IMR-90 (cell line): ENCODE data around the gene FMN1. TPM values are rescaled to one million over a fixed set of nuclear protein-coding genes. Genes with fewer than 3 reads are reported as not detected.

Experiments
- ATAC-seq: fragments of 200-7000 bp; cut with Tn5 transposase; 2 replicates; pipeline ENCODE4 v1.9.1; 2020; ENCODE audit warnings: low read depth, mild to moderate bottlenecking, moderate library complexity
- BruUV-seq: library from RNA; stranded (reverse); fragments of 400-500 nt; replicated peaks from 2 replicates; lab custom pipeline; 2021; lab: Mats Ljungman, UMichigan
- CTCF ChIA-PET: fragments of 300-600 bp; formaldehyde crosslinking; extraction: SDS; loops from one replicate; lab custom pipeline; 2021; ENCODE audit warnings: antibody characterized with exemption; lab: Yijun Ruan, JAX
- POLR2A ChIA-PET: fragments of 300-600 bp; sonication (Branson Sonifier 250); formaldehyde crosslinking; loops from one replicate; lab custom pipeline; 2022; ENCODE audit warnings: antibody characterized with exemption; ENCODE audit not compliant: unreplicated experiment; lab: Charles Lee
- DNase-seq: peaks from one replicate; pipeline ENCODE4 v3.0.0; 2013
- H2AFZ ChIP-seq: replicated peaks from 2 replicates; pipeline ENCODE3; 2013; ENCODE audit warnings: low read length, mild to moderate bottlenecking; ENCODE audit not compliant: poor library complexity
- H2AK5ac ChIP-seq: 2 replicates; pipeline ENCODE4 v1.6.1; 2013; ENCODE audit warnings: low read depth, low read length, inconsistent platforms
- H2AK9ac ChIP-seq: replicated peaks from 2 replicates; pipeline ENCODE3; 2013; ENCODE audit warnings: mild to moderate bottlenecking, low read depth, low read length, moderate library complexity; ENCODE audit not compliant: poor library complexity
- H2BK120ac ChIP-seq: 2 replicates; pipeline ENCODE4 v1.6.1; 2013; ENCODE audit warnings: low read depth, low read length, inconsistent platforms
- H2BK15ac ChIP-seq: 3 replicates; pipeline ENCODE4 v1.6.1; 2013; ENCODE audit warnings: low read depth, low read length, inconsistent platforms
- H2BK20ac ChIP-seq: 2 replicates; pipeline ENCODE4 v1.6.1; 2013; ENCODE audit warnings: low read depth, mild to moderate bottlenecking, inconsistent platforms, low read length, moderate library complexity
- H2BK5ac ChIP-seq: 2 replicates; pipeline ENCODE4 v1.6.1; 2013; ENCODE audit warnings: mild to moderate bottlenecking, low read depth, low read length, inconsistent platforms; ENCODE audit not compliant: poor library complexity, severe bottlenecking
- H3K14ac ChIP-seq: replicated peaks from 2 replicates; pipeline ENCODE4 v1.6.1; 2013; ENCODE audit warnings: low read depth, low read length, inconsistent platforms
- H3K18ac ChIP-seq: 2 replicates; pipeline ENCODE4 v1.6.1; 2013; ENCODE audit warnings: low read depth, low read length, control low read depth
- H3K23ac ChIP-seq: 2 replicates; pipeline ENCODE4 v1.6.1; 2013; ENCODE audit warnings: low read depth, low read length, inconsistent platforms
- H3K27ac ChIP-seq: 2 replicates; pipeline ENCODE4 v1.5.1; 2013; ENCODE audit warnings: mild to moderate bottlenecking, control low read depth, low read length; ENCODE audit not compliant: insufficient read depth
- H3K27me3 ChIP-seq: 2 replicates; pipeline ENCODE4 v1.6.1; 2013; ENCODE audit warnings: low read length; ENCODE audit not compliant: control insufficient read depth, insufficient read depth
- H3K36me3 ChIP-seq: 2 replicates; pipeline ENCODE4 v1.6.1; 2013; ENCODE audit warnings: low read length, mixed read lengths; ENCODE audit not compliant: control insufficient read depth, insufficient read depth
- H3K4ac ChIP-seq: 2 replicates; pipeline ENCODE4 v1.6.1; 2013; ENCODE audit warnings: low read depth, low read length, inconsistent platforms
- H3K4me1 ChIP-seq: 2 replicates; pipeline ENCODE4 v1.6.1; 2013; ENCODE audit warnings: low read length, mixed read lengths; ENCODE audit not compliant: control insufficient read depth, insufficient read depth
- H3K4me2 ChIP-seq: 2 replicates; pipeline ENCODE4 v1.6.1; 2013; ENCODE audit warnings: low read depth, mild to moderate bottlenecking, control low read depth, low read length, moderate library complexity
- H3K4me3 ChIP-seq: 2 replicates; pipeline ENCODE4 v1.5.1; 2013; ENCODE audit warnings: low read depth, mild to moderate bottlenecking, control low read depth, low read length, moderate library complexity; ENCODE audit not compliant: insufficient read depth
- H3K56ac ChIP-seq: 2 replicates; pipeline ENCODE4 v1.6.1; 2013; ENCODE audit warnings: low read length, inconsistent platforms; ENCODE audit not compliant: insufficient read depth; ENCODE audit errors: extremely low read depth
- H3K79me1 ChIP-seq, 2 experiments: 2 replicates each; pipeline ENCODE4 v1.6.1; 2013; ENCODE audit warnings: low read length in 2 of 2, inconsistent platforms in 1 of 2, low read depth in 1 of 2
- H3K9ac ChIP-seq: 2 replicates; pipeline ENCODE4 v1.6.1; 2013; ENCODE audit warnings: low read depth, low read length, control low read depth
- H3K9me1 ChIP-seq: 2 replicates; pipeline ENCODE4 v1.6.1; 2013; ENCODE audit warnings: low read length, inconsistent platforms; ENCODE audit not compliant: insufficient read depth
- H3K9me3 ChIP-seq: 2 replicates; pipeline ENCODE4 v1.6.1; 2013; ENCODE audit warnings: low read length; ENCODE audit not compliant: control insufficient read depth, insufficient read depth
- H4K20me1 ChIP-seq: 2 replicates; pipeline ENCODE4 v1.6.1; 2013; ENCODE audit warnings: low read length, inconsistent platforms; ENCODE audit not compliant: insufficient read depth
- H4K5ac ChIP-seq: 2 replicates; pipeline ENCODE4 v1.6.1; 2013; ENCODE audit warnings: mild to moderate bottlenecking, low read depth, low read length, control low read depth
- H4K8ac ChIP-seq, 2 experiments: 2 replicates each; pipeline ENCODE4 v1.6.1; 2013; ENCODE audit warnings: low read depth in 2 of 2, low read length in 2 of 2, control low read depth in 1 of 2, inconsistent platforms in 1 of 2
- H4K91ac ChIP-seq: 2 replicates; pipeline ENCODE4 v1.6.1; 2013; ENCODE audit warnings: low read depth, low read length, inconsistent platforms; ENCODE audit not compliant: insufficient read depth
- BHLHE40 ChIP-seq: fragments of 150-350 bp; IDR thresholded peaks from 2 replicates; pipeline ENCODE4 v1.6.1; 2016; ENCODE audit warnings: mild to moderate bottlenecking, low read depth, low read length
- CEBPB ChIP-seq: IDR thresholded peaks from 2 replicates; pipeline ENCODE4 v1.6.1; 2012; ENCODE audit warnings: low read depth, low read length, improper control_type of control experiment
- FOS ChIP-seq: fragments of 150-350 bp; IDR thresholded peaks from 2 replicates; pipeline ENCODE4 v1.6.1; 2016; ENCODE audit warnings: low read depth, low read length
- MAFK ChIP-seq: IDR thresholded peaks from 2 replicates; pipeline ENCODE4 v1.6.1; 2012; ENCODE audit warnings: low read depth, low read length, improper control_type of control experiment
- MAZ ChIP-seq: IDR thresholded peaks from 2 replicates; pipeline ENCODE4 v1.6.1; 2012; ENCODE audit warnings: low read depth, mild to moderate bottlenecking, low read length, improper control_type of control experiment, moderate library complexity, borderline replicate concordance
- NFE2L2 ChIP-seq: fragments of 150-350 bp; IDR thresholded peaks from 2 replicates; pipeline ENCODE4 v1.6.1; 2016; ENCODE audit warnings: low read depth, mild to moderate bottlenecking, low read length
- RFX5 ChIP-seq: IDR thresholded peaks from 2 replicates; pipeline ENCODE4 v1.8.0; 2012; ENCODE audit warnings: low read depth, mild to moderate bottlenecking, low read length, moderate library complexity
- SMC3 ChIP-seq: fragments of 150-350 bp; IDR thresholded peaks from 2 replicates; pipeline ENCODE4 v1.6.1; 2016; ENCODE audit warnings: low read depth, mild to moderate bottlenecking, antibody characterized with exemption, low read length, moderate library complexity
- WGBS, 2 experiments: methylation state at CpG; one replicate each; pipeline versions ENCODE4 v1.1.5 to v1.1.7; 2013; ENCODE audit warnings: missing lambda C conversion rate in 2 of 2; ENCODE audit not compliant: insufficient read length in 1 of 2; ENCODE audit errors: extremely low coverage in 2 of 2; 5-methylcytosine and 5-hydroxymethylcytosine counted together
- dilution Hi-C: fragments of 300-500 bp; cut with HindIII; formaldehyde crosslinking; loops from one replicate; pipeline ENCODE4 v1.14.3; 2018; ENCODE audit warnings: low sequenced_read_pairs; ENCODE audit not compliant: unreplicated experiment
- in situ Hi-C: fragments of 300-500 bp; cut with MboI; formaldehyde crosslinking; loops from 3 replicates; pipeline ENCODE4 v1.14.3; 2019; ENCODE audit warnings: low sequenced_read_pairs, inconsistent platforms, mixed read lengths
- intact Hi-C: fragments of 100-400 bp; cut with micrococcal nuclease; formaldehyde crosslinking; loops from 2 replicates; pipeline ENCODE4 v1.10.0; 2022
- polyA plus RNA-seq, 3 experiments: library from polyadenylated mRNA; depleted of rRNA; stranded (reverse); fragments of >200 nt; gene quantifications; 2 replicates each; pipeline ENCODE4 v1.2.3, GENCODE V29; 2012; ENCODE audit warnings: low replicate concordance in 1 of 3
- total RNA-seq: library from RNA; depleted of rRNA; stranded (reverse); fragments of >200 nt; gene quantifications from 2 replicates; pipeline ENCODE4 v1.2.3, GENCODE V29; 2012

The FMN1 gene
- total and polyA plus RNA-seq, 2 of the 4 experiments (the other 2 are of a cell fraction): 7.3 to 17.6 TPM

DNA sequence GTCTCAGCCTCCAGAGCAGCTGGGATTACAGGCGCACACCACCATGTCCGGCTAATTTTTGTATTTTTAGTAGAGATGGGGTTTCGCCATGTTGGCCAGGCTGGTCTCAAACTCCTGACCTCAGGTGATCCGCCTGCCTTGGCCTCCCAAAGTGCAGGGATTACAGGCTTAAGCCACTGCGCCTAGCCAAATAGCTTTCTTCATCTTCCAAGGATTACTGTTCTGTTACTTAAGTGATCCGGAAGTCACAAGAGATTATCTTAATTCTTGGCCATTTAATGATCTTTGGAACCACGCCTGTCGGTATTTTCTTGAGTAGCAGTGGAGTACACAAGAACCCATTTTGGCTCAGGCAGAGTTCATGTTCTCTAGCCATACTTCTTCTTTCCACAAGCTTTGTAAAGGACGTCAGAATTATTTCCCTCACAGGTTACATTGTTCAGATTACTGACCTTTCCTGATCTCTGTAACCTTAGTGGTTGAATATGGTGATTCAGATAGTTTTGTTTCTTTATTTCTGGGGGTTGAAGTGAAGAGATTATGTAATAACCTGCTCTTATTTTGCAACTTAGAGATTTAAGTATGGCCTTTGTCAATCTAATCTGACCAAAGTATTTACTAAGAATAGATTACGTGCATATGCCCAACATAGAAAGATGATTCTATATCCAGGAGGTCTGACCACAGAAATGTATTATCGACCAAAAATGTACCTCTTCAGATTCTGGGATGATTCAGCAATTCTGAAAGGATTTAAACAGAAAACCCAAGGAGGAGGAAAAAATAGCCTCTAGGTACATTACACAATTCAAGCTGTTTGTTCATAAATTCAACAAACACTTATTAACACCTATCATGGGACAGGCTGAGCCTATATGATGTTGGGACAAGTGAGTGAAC lies 344.5 kb downstream of the FMN1 start:
- Histone ChIP-seq H4K5ac (peak overlapping the region; percentile 100), H2BK20ac (peak overlapping the region; percentile 97), H3K14ac (peak overlapping the region; percentile 90), H2AK5ac (peak overlapping the region; percentile 98), H3K79me1 (peaks cover 18 to 36% of the 10 kb centered on the region in 2 experiments; a peak in 3 of 4 replicates), H4K8ac (peak overlapping the region; percentile 97), H3K4me1 (peaks cover 14% of the 10 kb centered on the region), H3K9me1 (peaks cover 5% of the 10 kb centered on the region; the same call in 1 of the 2 replicates), H2BK15ac (0 out of 3 replicates have a peak overlapping the region, but pooled peaks have one; percentile 59), H3K4me2 (no peak overlapping the region), H2AK9ac (no peak overlapping the region), H4K91ac (peak overlapping the region; percentile 92), H2AFZ (no peak overlapping the region), H3K4ac (peak overlapping the region; percentile 97), H4K20me1 (no peaks in the 10 kb centered on the region), H3K56ac (peak overlapping the region; percentile 81), H3K23ac (peak overlapping the region; percentile 93), H3K4me3 (no peak overlapping the region), H3K36me3 (peaks cover 2% of the 10 kb centered on the region; the same call in 1 of the 2 replicates), H3K27me3 (no peaks in the 10 kb centered on the region), H3K9me3 (peaks cover 2% of the 10 kb centered on the region; the same call in 1 of the 2 replicates), H2BK120ac (peak overlapping the region; percentile 98), H3K9ac (no peak overlapping the region; the same call in 1 of the 2 replicates), H3K18ac (peak overlapping the region; percentile 100), H3K27ac (peak overlapping the region; percentile 99), H2BK5ac (peak overlapping the region; percentile 100)
- CTCF ChIA-PET: interaction anchor here (0.8 to 1.5 kb wide), 2 partner anchors 17 to 106 kb away, joined by 3 read pairs; no protein-coding TSS in a partner anchor
- TF ChIP-seq SMC3 (peak; percentile 29), NFE2L2 (peak; percentile 99), FOS (peak; percentile 46; the same call in 1 of the 2 replicates), RFX5 (no peak; the same call in 1 of the 2 replicates), MAZ (no peak), BHLHE40 (0 out of 2 replicates have a peak, but pooled peaks have one; percentile 30), CEBPB (peak; percentile 98), MAFK (peak; percentile 91)
- BruUV-seq: no TSS peak
- ATAC-seq: peak; percentile 50
- intact Hi-C loops (no loop called here), dilution Hi-C loops (no loop called here), in situ Hi-C loops (loop anchor here (10.0 kb wide), 1 partner anchor 265 kb away; no protein-coding TSS in a partner anchor)
- peak; percentile 98 for DNase-seq
- 80% methylated on average over 1 of the region's 11 CpGs; no CpG with 5 or more reads in 1 of the 2 experiments for WGBS, 2 experiments
- POLR2A ChIA-PET: no interaction called here
